IPS-20b (cell line): ENCODE results near the gene AMOTL2.
A peak's percentile ranks its signal among the peaks of the same experiment; 100 is the strongest.

Source experiments
- H3K27ac ChIP-seq: one replicate; pipeline ENCODE4 v1.5.1; 2013; ENCODE audit warnings: low read length
- H3K27me3 ChIP-seq: 2 replicates; pipeline ENCODE4 v1.6.1; 2013; ENCODE audit warnings: mild to moderate bottlenecking, low read length, inconsistent platforms; ENCODE audit not compliant: insufficient read depth
- H3K36me3 ChIP-seq: 2 replicates; pipeline ENCODE4 v1.6.1; 2013; ENCODE audit warnings: low read depth, mild to moderate bottlenecking, inconsistent platforms, low read length, moderate library complexity; ENCODE audit not compliant: insufficient read depth
- H3K4me1 ChIP-seq: 2 replicates; pipeline ENCODE4 v1.6.1; 2013; ENCODE audit warnings: mild to moderate bottlenecking, control low read depth, inconsistent platforms, low read length, moderate library complexity; ENCODE audit not compliant: insufficient read depth
- H3K4me3 ChIP-seq: 2 replicates; pipeline ENCODE4 v1.5.1; 2013; ENCODE audit warnings: mild to moderate bottlenecking, low read length, inconsistent platforms
- H3K9ac ChIP-seq: 2 replicates; pipeline ENCODE4 v1.6.1; 2013; ENCODE audit warnings: low read depth, mild to moderate bottlenecking, inconsistent platforms, low read length, moderate library complexity
- H3K9me3 ChIP-seq: 2 replicates; pipeline ENCODE4 v1.6.1; 2013; ENCODE audit warnings: mild to moderate bottlenecking, low read depth, low read length, inconsistent platforms; ENCODE audit not compliant: insufficient read depth

AMOTL2 gene

GRCh38 chr3:134364061-134364935 lies 9.9 kb downstream of the AMOTL2 start:
- Histone ChIP-seq H3K4me3 (peak overlapping the region; percentile 55), H3K9me3 (no peaks in the 10 kb centered on the region), H3K36me3 (peaks cover 94% of the 10 kb centered on the region), H3K27ac (peak overlapping the region; percentile 95), H3K4me1 (peaks cover 26% of the 10 kb centered on the region), H3K9ac (peak overlapping the region; percentile 77), H3K27me3 (no peaks in the 10 kb centered on the region)

DNA sequence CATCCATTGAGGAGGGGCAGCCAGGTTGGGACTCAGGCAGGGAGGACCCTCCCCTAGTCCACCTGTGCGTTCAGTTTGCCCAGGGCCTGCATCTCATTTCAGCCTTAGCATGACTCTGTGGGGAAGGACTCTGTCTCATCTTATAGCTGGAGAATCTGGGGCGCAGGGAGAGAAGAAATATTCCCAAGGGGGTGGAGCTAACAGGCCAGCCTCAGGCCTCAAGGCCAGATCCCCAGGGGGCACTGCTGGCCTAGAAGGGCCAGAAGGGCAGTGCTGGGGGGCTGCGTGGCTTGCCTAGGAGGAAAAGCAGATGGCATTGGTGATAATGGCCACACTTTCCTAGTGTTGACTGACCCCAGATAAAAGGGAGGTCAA lies 10.9 kb downstream of the AMOTL2 start:
- Histone ChIP-seq H3K4me3 (peak overlapping the region; percentile 36; the same call in 1 of the 2 replicates), H3K27ac (peak overlapping the region; percentile 79), H3K9ac (peak overlapping the region; percentile 77), H3K9me3 (no peaks in the 10 kb centered on the region), H3K36me3 (peaks cover 94% of the 10 kb centered on the region), H3K4me1 (peaks cover 27% of the 10 kb centered on the region), H3K27me3 (no peaks in the 10 kb centered on the region)

DNA sequence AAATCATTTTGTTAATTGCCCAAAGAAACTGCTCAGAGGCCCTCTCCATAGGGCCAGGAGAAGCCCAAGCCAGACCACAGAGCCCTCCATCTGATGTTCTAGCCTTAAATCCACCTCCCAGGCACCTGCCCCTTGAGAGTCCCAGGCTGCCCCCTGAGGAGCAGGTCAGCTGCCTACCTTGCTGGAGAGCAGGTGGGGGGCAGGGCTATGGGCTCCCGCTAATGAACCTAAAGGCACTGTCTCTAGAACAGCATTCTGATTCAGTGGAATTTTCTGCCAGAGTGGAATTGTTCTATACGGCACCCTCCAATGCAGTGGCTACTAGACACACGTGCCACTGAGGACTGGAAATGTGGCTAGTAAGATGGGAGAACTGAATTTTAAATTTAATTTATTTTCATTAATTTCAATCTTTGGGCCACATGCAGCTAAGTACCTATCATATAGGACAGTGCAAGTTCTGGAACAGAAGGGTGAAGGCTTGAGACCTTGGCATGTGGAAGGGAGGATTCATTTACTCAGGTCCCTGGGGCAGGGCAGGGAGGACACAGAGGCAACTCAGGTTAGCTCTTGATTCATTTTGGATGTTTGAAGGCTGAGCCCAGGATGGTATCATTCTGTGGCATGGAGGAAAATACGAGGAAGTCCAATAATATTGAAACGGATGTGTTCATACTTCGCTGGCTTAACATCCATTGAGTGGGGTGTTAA lies 11.4 kb downstream of the AMOTL2 start:
- Histone ChIP-seq H3K4me1 (peaks cover 30% of the 10 kb centered on the region), H3K9me3 (no peaks in the 10 kb centered on the region), H3K27me3 (no peaks in the 10 kb centered on the region)

DNA sequence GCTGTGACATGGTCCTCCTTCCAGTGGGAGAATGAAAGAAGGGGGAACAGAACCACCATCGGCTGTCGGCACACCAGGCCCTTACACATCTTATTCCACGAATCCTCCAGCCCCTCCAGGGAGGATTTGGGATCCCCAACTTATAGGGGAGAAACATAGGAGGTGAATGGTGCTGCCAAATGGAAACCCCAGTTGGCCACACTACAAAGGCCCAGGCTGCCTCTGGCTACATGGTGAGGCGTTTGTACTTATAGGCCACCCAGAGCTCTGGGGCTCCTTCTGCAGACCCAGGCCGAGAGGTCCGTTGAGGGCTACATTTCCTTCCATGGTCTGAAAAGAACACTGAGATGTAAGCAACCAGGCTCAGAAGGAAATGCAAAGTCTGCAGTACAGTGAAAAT lies 12.0 kb downstream of the AMOTL2 start:
- Histone ChIP-seq H3K27me3 (no peaks in the 10 kb centered on the region), H3K36me3 (peaks cover 95% of the 10 kb centered on the region), H3K4me1 (peaks cover 34% of the 10 kb centered on the region), H3K9ac (no peak overlapping the region), H3K27ac (no peak overlapping the region), H3K4me3 (no peak overlapping the region), H3K9me3 (no peaks in the 10 kb centered on the region)

More for the DNA sequence above, 11.4 kb downstream of the AMOTL2 start:
- Histone ChIP-seq H3K4me3 (no peak overlapping the region), H3K9ac (peak overlapping the region; percentile 77; the same call in 1 of the 2 replicates), H3K36me3 (peaks cover 94% of the 10 kb centered on the region), H3K27ac (peak overlapping the region; percentile 79)

DNA sequence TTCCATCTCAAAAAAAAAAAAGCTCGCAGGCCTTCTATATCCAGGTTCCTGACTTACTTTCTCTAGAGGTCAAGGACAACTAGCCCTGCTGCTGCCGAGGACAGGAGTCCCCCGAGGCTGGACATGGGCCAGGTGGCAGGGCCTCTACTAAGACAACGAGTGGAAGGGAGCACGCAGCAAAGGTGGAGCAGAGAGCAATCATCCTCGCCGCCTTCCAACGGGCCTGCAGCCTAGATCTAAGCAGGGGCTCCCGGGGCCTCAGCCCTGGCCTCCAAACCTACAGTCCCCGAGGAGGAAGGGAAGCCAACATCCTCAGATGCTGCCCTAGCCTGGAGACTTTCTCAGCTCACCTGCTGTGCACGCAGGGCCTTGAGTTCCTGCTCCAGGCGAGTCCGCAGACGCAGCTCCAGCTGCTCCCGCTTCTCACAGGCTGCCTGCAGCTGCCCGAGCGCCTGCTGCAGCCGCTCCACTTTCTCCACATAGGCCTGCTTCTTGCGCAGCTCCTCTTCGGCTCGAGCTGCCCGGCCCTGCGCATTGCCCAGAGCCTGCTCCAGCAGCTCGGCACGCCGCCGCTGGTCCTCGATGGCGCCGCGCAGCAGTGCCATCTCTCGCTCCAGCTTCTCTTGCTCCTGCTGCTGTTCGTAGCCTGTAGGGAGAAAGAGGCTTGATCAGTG lies 12.9 kb downstream of the AMOTL2 start:
- H3K27ac ChIP-seq = no peak overlapping the region
- H3K4me1 ChIP-seq = peaks cover 35% of the 10 kb centered on the region
- no peak overlapping the region for H3K4me3 ChIP-seq
- H3K27me3 ChIP-seq = no peaks in the 10 kb centered on the region
- H3K9ac ChIP-seq = no peak overlapping the region
- no peaks in the 10 kb centered on the region for H3K9me3 ChIP-seq
- peaks cover 95% of the 10 kb centered on the region for H3K36me3 ChIP-seq

- Histone ChIP-seq H3K9ac (no peak overlapping the region), H3K36me3 (peaks cover 95% of the 10 kb centered on the region), H3K9me3 (no peaks in the 10 kb centered on the region), H3K4me1 (peaks cover 28% of the 10 kb centered on the region), H3K4me3 (no peak overlapping the region), H3K27ac (no peak overlapping the region), H3K27me3 (no peaks in the 10 kb centered on the region)
These were observed 14.2 kb downstream of the AMOTL2 start for GRCh38 chr3:134360046-134360445.

DNA sequence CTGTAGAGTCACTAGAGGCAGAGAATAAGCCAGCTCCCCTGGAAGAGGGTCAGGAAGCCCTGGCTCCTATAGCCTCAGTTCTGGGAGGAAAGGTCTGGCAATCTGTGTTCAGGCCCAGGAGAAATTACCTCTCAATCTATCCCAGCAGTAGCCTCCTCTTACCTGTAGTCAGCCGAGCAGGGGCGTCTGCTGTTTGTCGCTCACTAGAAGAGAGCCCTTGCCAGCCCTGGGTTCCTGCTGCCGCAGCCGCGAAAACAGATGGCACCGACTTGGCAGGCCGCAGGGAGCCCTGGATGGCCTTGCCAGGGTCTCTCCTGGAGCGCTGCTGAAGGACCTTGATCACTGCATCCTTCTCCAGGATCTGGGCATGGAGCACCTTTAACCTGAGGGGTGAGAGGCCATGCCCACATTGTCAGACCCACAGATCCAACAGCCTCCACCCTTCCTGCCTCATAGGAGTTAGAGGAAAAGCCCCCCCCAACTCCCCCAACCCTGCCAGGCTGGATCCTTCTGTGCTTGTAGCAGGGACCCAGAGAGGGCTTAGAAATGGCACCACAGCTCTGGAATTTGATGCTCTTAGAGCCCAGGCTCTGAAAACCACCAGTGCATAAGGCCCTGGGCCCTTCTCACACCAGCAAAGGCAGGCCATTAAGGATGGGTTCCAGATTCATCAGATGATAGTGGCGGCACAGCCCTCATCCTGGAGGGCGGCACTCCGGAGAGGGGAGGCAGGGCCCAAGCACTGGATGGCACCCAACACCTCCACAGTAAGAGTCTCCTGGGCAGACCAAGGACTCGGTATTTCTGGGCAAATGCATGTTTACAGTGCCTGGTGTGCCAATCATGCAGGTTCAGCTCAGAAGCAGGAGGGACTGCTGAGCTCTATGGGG lies 14.9 kb downstream of the AMOTL2 start:
- no peak overlapping the region for H3K9ac ChIP-seq
- H3K4me1 ChIP-seq = peaks cover 21% of the 10 kb centered on the region
- peaks cover 95% of the 10 kb centered on the region for H3K36me3 ChIP-seq

DNA sequence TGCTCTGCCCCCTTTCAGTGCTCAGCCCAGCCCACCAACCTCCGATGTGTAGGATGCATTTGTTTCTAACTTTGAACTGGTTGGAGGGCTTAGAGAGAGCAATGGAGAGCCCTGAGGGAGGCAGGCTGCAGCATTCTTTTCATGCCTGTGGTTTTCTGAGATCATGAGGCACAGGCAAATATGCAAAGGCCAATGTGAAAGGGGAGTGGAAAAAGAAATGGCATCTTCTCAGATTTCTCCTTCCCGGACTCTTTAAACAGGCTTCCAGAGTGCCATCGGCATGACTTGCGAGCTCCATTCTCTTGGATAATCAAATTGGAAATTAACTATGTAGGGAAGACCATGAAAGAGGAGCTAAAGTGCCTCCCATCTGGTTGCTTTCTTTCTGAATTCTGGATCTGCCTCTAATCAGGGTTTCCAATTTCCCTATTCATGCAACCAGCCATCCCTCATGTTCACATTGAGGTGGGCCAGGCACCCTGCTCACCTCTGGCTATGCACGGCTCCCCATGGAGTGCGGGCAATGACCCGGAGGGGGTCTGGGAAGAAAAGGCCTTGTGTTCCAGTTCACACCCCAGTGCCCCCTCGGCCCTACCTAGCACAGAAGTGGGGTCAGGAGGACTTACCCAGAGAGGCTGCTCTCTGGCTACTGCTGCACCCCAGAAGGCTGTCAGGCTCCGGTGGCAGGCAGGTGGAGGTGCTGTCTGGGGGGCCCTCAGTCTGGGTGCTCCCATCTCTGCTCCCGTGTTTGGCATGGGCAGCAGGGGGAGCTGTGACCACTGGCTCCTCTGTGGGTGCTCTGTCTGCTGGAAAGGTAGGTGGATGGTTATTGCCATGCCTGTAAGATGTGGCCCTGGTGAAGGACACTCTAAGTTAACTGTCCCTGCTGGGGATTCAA lies 16.1 kb downstream of the AMOTL2 start:
- Histone ChIP-seq H3K9me3 (no peaks in the 10 kb centered on the region), H3K27me3 (no peaks in the 10 kb centered on the region), H3K4me1 (peaks cover 13% of the 10 kb centered on the region), H3K4me3 (no peak overlapping the region), H3K36me3 (peaks cover 92% of the 10 kb centered on the region), H3K9ac (no peak overlapping the region), H3K27ac (no peak overlapping the region)

More for the DNA sequence above, 14.9 kb downstream of the AMOTL2 start:
- Histone ChIP-seq H3K4me3 (no peak overlapping the region), H3K27ac (no peak overlapping the region), H3K9me3 (no peaks in the 10 kb centered on the region), H3K27me3 (no peaks in the 10 kb centered on the region)

DNA sequence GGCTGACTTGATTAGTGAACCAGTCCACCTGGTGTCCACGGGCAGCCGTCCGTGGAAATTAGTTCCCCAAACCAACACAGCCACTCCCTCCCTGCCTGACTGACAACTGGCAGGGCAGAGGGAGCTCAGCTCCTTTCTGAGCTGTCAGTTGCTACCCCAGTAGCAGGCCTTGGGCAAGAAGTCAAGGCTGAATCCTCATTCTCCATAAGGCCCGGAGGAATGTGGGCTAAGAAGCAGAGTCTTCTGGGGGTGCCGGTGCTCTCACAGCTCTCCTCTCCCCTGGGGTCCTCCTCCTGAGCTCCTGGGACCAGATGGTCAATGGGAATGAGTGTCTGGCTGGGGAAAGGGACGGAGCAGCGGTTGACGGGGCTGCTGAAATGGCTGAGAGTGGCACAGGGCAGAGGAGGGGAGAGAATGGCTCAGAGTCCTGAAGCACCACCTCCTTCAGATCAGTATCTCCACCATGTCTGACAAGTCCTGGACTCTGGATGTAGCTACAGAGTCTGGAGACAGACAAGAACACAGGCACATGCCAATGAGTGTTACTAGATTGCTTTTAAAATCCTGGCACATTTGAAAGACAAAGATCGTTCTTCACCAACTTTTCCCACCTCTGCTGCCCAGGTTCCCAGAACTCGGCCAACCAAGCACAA lies 16.9 kb downstream of the AMOTL2 start:
- H3K9me3 ChIP-seq = no peaks in the 10 kb centered on the region
- H3K9ac ChIP-seq = no peak overlapping the region
- H3K27ac ChIP-seq = no peak overlapping the region
- H3K4me3 ChIP-seq = no peak overlapping the region
- peaks cover 9% of the 10 kb centered on the region; the same call in 1 of the 2 replicates for H3K4me1 ChIP-seq
- peaks cover 84% of the 10 kb centered on the region for H3K36me3 ChIP-seq
- H3K27me3 ChIP-seq = no peaks in the 10 kb centered on the region

DNA sequence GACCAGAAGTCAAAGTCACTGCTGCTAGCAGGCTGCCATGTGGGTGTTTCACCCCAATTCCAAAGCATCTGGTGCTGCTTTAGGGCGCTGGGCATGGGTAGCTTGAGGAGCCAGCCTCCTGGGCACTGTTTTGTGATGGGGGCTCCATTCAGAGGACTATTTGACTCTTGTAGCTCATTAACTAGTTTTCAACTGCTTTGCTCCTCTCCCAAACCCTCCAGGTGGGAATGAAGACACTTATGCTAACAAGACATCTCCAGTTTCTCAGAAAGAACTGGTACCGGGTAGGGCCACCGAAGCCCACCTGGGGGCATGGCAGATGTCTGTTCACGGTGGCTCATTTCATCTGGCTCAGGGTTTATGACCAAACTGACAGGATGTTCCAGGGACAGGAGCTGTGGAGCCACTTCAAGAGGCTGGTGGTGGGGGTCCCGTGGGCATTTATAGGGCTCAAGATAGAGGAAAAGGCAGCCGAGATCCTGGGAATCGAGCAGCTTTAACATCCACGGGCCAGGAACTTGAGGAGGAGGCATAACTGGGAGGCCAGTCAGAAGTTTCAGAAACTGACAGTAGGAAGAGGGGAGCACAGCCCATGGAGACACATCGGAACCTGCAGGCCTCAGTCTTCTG lies 17.7 kb downstream of the AMOTL2 start:
- Histone ChIP-seq H3K4me1 (peaks cover 9% of the 10 kb centered on the region), H3K27ac (no peak overlapping the region), H3K4me3 (no peak overlapping the region), H3K27me3 (no peaks in the 10 kb centered on the region), H3K9me3 (no peaks in the 10 kb centered on the region), H3K9ac (no peak overlapping the region), H3K36me3 (peaks cover 75% of the 10 kb centered on the region)
